Fibroblast of lung (primary cell): ENCODE data around the gene GPC6.

Source experiments
- CTCF ChIP-seq, 2 donors: IDR thresholded peaks in 1 of 2; conservative IDR thresholded peaks in 1 of 2; 1 replicate in 1 of 2; 2 replicates in 1 of 2; pipeline ENCODE4 v1.5.1; 2011 to 2012; ENCODE audit warnings: low read length in 2 of 2, control low read depth in 1 of 2, inconsistent platforms in 1 of 2, low read depth in 1 of 2, mild to moderate bottlenecking in 1 of 2
- EZH2 ChIP-seq: IDR thresholded peaks from 2 replicates; pipeline ENCODE4 v1.5.1; 2012; ENCODE audit warnings: low read length, control low read depth, mild to moderate bottlenecking; ENCODE audit errors: missing control alignments

DNA sequence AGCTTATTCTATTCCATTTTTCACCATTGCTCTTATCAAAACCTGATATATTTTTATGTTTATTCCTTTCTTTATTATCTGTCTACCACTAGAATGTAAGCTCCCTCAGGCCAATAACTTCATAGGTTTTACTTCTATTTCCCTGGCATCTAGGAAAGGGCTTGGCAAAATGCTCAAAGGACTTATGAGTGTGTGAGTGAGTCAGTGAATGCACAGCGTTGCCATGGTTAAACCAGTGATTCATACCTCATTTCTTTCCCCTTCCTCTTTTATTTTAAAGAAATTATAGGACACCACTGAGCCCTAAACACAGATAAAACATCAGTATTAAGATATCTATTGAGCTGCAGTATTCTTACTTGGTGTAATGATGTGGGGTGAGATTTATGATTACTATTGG, 162.1 kb downstream of the GPC6 start:
- TF ChIP-seq EZH2 (no peak), CTCF (conservative IDR thresholded peaks at IDR 0.05 in 1 of 2, IDR thresholded peaks at IDR 0.05 in 1 of 2; ENCODE audit: low read depth in 1 of 2, low read length in 2 of 2) (no peak)
